Mucosa of stomach (tissue), 1 donor: ENCODE measurements around the gene HMX2.

ENCODE experiments used
- H3K27me3 ChIP-seq: one replicate; pipeline ENCODE4 v1.7.0; 2013; ENCODE audit warnings: mild to moderate bottlenecking, low read length; ENCODE audit not compliant: control insufficient read depth, insufficient read depth
- H3K36me3 ChIP-seq: one replicate; pipeline ENCODE4 v1.7.0; 2013; ENCODE audit warnings: low read length; ENCODE audit not compliant: control insufficient read depth, insufficient read depth
- H3K4me1 ChIP-seq: one replicate; pipeline ENCODE4 v1.7.0; 2013; ENCODE audit warnings: mild to moderate bottlenecking, low read length; ENCODE audit not compliant: control insufficient read depth, insufficient read depth
- H3K4me3 ChIP-seq: one replicate; pipeline ENCODE4 v1.7.0; 2013; ENCODE audit warnings: low read length
- H3K9ac ChIP-seq: one replicate; pipeline ENCODE4 v1.7.0; 2013; ENCODE audit warnings: mild to moderate bottlenecking, low read length, moderate library complexity
- H3K9me3 ChIP-seq: one replicate; pipeline ENCODE4 v1.7.0; 2013; ENCODE audit warnings: mild to moderate bottlenecking, low read length, moderate library complexity; ENCODE audit not compliant: control insufficient read depth
- donor health status: Pancreatic carcinoma.

HMX2 gene

DNA sequence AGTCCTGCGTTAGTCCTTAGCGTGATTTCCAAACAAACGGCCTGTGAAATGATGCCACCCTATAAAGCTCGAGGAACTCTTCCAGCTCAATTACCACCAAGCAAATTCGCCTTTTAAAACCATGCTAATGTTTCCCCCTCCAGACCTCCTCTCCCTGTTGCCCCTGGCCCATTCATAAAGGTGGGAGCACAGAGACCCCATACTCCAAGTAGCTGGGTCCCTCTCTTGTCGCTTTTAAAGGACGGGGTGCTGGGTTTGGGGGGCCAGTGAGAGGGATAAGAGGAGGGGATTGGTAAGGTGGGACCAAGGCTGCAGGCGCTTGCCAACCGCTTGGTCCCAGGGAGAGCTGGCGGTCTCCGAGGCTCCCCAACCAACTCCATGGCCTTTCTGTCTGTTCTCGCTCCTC lies 1.2 kb downstream of the HMX2 start:
- no peak overlapping the region for H3K9ac ChIP-seq
- no peaks in the 10 kb centered on the region for H3K9me3 ChIP-seq
- H3K27me3 ChIP-seq = peaks cover 95% of the 10 kb centered on the region
- H3K36me3 ChIP-seq = no peaks in the 10 kb centered on the region
- H3K4me1 ChIP-seq = peaks cover 10% of the 10 kb centered on the region
- H3K4me3 ChIP-seq = no peak overlapping the region

GRCh38 chr10:123149568-123150270 lies 1.8 kb downstream of the HMX2 start:
- Histone ChIP-seq H3K9ac (no peak overlapping the region), H3K36me3 (no peaks in the 10 kb centered on the region), H3K4me3 (no peak overlapping the region), H3K27me3 (peaks cover 90% of the 10 kb centered on the region), H3K9me3 (no peaks in the 10 kb centered on the region), H3K4me1 (peaks cover 10% of the 10 kb centered on the region)

DNA sequence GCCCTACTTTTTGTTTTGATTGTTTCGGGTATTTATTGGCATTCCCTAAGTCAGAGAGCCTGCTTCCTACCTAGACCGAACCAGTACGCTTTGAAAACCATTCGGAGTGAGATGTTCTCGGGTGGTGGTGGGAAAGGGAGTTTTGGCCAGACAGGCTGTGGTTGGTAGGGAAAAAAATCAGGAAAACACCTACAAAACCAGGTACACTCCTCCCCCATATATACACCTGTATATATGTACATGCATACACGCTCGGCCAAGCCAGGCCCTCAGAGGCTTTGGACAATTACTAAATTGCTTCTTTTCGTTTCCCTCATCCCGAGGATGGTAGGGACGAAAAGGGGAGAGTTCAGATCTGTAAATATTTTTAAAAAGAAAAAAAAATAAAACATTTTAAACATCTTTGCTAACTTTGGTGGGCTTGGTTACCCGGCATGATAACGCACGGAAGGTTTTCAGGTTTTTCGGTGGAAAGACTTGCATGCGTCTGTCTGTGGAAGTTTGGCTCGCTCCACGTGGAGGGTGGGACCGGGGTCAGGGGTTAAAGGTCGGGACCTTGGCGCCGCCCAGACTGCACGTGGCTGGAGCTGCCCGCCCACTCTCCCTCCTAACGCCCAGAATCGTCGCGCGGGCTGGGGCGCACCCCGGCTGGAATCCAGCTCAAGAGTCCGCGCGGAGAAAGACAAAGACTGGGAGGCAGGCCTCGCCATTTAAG lies 2.5 kb downstream of the HMX2 start:
- H3K9me3 ChIP-seq = no peaks in the 10 kb centered on the region
- H3K27me3 ChIP-seq = peaks cover 83% of the 10 kb centered on the region
- H3K9ac ChIP-seq = no peak overlapping the region
- peaks cover 16% of the 10 kb centered on the region for H3K4me1 ChIP-seq
- H3K36me3 ChIP-seq = no peaks in the 10 kb centered on the region
- H3K4me3 ChIP-seq = peak overlapping the region; percentile 6

DNA sequence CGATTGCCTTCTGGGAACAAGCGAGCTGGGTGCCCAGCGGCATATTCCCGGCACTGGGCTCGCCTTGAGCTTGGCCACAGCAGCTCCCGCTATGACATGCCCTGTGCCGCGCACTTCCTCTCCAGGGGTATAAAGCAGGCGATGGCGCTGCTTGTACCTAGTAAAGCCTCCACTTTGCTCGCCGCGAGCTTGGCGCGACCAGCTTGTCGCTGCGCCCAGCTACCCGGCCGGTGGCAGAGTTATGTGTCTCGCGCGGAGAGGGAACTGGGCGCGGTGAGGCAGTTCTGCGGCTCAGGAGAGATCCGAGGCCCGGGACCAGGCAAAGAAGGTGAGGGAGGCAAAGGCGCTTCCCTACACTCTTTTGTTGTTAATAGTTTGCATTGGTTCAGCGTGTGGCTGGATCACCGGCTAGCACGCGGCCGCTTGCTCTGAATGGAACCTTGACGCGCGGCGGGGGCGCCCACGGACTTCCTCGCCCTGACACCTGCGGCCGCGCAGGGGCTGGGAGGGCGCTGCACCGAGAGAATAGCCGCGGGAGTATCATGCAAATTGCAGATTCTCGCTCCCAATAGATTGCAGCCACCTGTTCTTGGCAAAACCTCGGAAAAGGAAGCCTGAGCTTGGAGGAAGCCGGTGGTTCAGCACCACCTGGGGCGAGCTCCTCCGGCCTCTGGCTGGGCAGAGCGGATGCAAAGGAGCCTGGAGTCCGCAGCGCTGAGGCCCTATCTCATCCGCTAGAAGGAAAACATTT lies 3.2 kb downstream of the HMX2 start:
- no peaks in the 10 kb centered on the region for H3K9me3 ChIP-seq
- peak overlapping the region; percentile 6 for H3K4me3 ChIP-seq
- H3K27me3 ChIP-seq = peaks cover 75% of the 10 kb centered on the region
- no peaks in the 10 kb centered on the region for H3K36me3 ChIP-seq
- peaks cover 14% of the 10 kb centered on the region for H3K4me1 ChIP-seq
- no peak overlapping the region for H3K9ac ChIP-seq

DNA sequence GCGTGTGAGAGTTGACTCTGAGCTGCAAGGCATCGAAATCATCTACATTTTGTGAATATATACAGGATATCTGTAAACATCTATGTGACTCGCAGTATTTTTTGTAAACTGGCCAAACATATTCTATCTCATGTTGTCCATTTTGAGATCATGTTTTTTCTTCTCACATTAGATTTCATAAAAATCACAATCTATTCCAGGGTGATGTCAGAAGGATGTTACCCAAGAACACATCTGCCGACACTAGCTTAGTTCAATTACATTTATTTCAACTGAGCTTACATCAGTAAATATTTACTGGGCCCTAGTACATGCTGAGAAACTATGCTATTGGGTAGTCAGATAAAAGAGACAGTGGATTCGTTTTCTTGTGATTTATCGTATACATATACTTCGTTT lies 3.8 kb downstream of the HMX2 start:
- H3K36me3 ChIP-seq = no peaks in the 10 kb centered on the region
- peaks cover 13% of the 10 kb centered on the region for H3K4me1 ChIP-seq
- no peaks in the 10 kb centered on the region for H3K9me3 ChIP-seq
- no peak overlapping the region for H3K4me3 ChIP-seq
- no peak overlapping the region for H3K9ac ChIP-seq
- peaks cover 70% of the 10 kb centered on the region for H3K27me3 ChIP-seq

GRCh38 chr10:123153486-123154091 lies 5.7 kb downstream of the HMX2 start:
- Histone ChIP-seq H3K4me3 (no peak overlapping the region), H3K4me1 (peaks cover 13% of the 10 kb centered on the region), H3K9me3 (no peaks in the 10 kb centered on the region), H3K9ac (no peak overlapping the region), H3K36me3 (no peaks in the 10 kb centered on the region), H3K27me3 (peaks cover 51% of the 10 kb centered on the region)

- H3K9me3 ChIP-seq = no peaks in the 10 kb centered on the region
- peaks cover 12% of the 10 kb centered on the region for H3K4me1 ChIP-seq
- H3K27me3 ChIP-seq = peaks cover 45% of the 10 kb centered on the region
- H3K4me3 ChIP-seq = peak within 1 kb of the TSS; percentile 83
- no peaks in the 10 kb centered on the region for H3K36me3 ChIP-seq
- peak within 1 kb of the TSS; percentile 85 for H3K9ac ChIP-seq
Measured at GRCh38 chr10:123154092-123154710, 6.3 kb downstream of the HMX2 start, which contains the start of gene BUB3. Gene BUB3, plus strand, starts transcription at chr10:123154402. Its CDS starts 516 bp downstream, at chr10:123154918.

- Histone ChIP-seq H3K4me1 (peaks cover 9% of the 10 kb centered on the region), H3K36me3 (no peaks in the 10 kb centered on the region), H3K9ac (peak overlapping the region; percentile 85), H3K4me3 (peak overlapping the region; percentile 83), H3K27me3 (peaks cover 38% of the 10 kb centered on the region), H3K9me3 (no peaks in the 10 kb centered on the region)
Measured at GRCh38 chr10:123154711-123155505, 7.0 kb downstream of the HMX2 start.

DNA sequence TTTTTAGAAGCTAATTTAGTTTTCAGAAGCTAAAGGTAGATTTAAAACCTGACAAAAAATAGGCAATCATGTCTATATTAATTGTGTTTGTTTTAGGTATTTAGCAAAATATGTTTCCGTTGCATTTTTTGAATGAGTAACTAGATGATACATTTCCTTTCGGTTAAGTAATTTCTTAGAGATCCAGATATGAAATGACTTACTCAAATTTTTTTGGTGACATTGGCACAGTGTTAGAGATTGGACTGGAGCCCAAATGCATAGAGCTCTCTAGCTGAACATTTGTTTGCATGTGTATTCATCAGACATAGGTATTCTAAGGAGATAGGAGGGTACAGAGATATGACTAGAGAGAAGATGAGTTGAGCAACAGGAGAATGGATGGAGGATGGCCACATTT lies 8.1 kb downstream of the HMX2 start:
- no peaks in the 10 kb centered on the region for H3K9me3 ChIP-seq
- peaks cover 26% of the 10 kb centered on the region for H3K27me3 ChIP-seq
- H3K4me3 ChIP-seq = no peak overlapping the region
- H3K36me3 ChIP-seq = no peaks in the 10 kb centered on the region
- no peak overlapping the region for H3K9ac ChIP-seq
- H3K4me1 ChIP-seq = peaks cover 9% of the 10 kb centered on the region

- no peaks in the 10 kb centered on the region for H3K36me3 ChIP-seq
- peaks cover 15% of the 10 kb centered on the region for H3K27me3 ChIP-seq
- peaks cover 9% of the 10 kb centered on the region for H3K4me1 ChIP-seq
- H3K9ac ChIP-seq = no peak overlapping the region
- H3K9me3 ChIP-seq = no peaks in the 10 kb centered on the region
- H3K4me3 ChIP-seq = no peak overlapping the region
Measured at GRCh38 chr10:123157210-123157609, 9.3 kb downstream of the HMX2 start.

DNA sequence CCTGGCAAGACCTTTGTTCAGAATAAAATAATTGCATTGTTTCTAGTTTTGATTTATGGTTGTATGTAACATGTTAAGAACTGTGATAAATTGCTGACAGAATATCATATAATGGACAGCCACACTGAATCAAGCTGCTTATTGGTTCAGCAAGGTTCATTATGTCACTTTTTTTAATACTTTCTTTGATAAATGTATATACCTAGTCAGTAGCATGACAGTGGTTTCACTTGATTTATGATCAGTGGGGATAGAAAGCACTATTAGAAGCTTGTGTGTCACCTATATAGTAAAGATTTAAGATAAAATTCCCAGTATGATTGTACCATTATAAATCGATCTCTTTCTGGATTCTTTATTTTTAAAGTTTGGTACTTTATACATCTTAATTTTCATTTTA lies 10.7 kb downstream of the HMX2 start:
- H3K36me3 ChIP-seq = no peaks in the 10 kb centered on the region
- H3K4me3 ChIP-seq = no peak overlapping the region
- peaks cover 9% of the 10 kb centered on the region for H3K4me1 ChIP-seq
- no peak overlapping the region for H3K9ac ChIP-seq
- H3K27me3 ChIP-seq = peaks cover under 1% of the 10 kb centered on the region
- no peaks in the 10 kb centered on the region for H3K9me3 ChIP-seq
